CD14-positive monocyte (primary cell): ENCODE results near the gene TRAPPC13. TPM values are rescaled to one million over a fixed set of nuclear protein-coding genes. Genes with fewer than 3 reads are reported as not detected.
"Not testable (repeated sequence)": the region's sequence is repeated elsewhere in the genome, so short reads cannot be mapped to it uniquely, and the experiment has no call there.

Experiments
- DNase-seq, 3 donors: peaks; one replicate each; pipeline ENCODE4 v3.0.0-alpha.2; 2011 to 2022
- H2AFZ ChIP-seq: 2 replicates; pipeline ENCODE4 v1.6.0; 2012; ENCODE audit warnings: mild to moderate bottlenecking, low read depth, low read length, inconsistent platforms; ENCODE audit not compliant: insufficient read depth, poor library complexity, severe bottlenecking
- H3K27ac ChIP-seq, 2 donors: 1 replicate in 1 of 2; 2 replicates in 1 of 2; pipeline ENCODE4 v1.5.1; 2012 to 2013; ENCODE audit warnings: low read length in 2 of 2, control low read depth in 1 of 2, inconsistent platforms in 1 of 2, low read depth in 1 of 2, mild to moderate bottlenecking in 1 of 2
- H3K27me3 ChIP-seq, 2 donors: one replicate each; pipeline versions ENCODE4 v1.6.0 to v1.6.1; 2011 to 2013; ENCODE audit warnings: low read length in 2 of 2; ENCODE audit not compliant: control insufficient read depth in 2 of 2, insufficient read depth in 2 of 2
- H3K36me3 ChIP-seq, 2 donors: replicated peaks in 1 of 2; 1 replicate in 1 of 2; 2 replicates in 1 of 2; pipeline versions ENCODE4 v1.5.1 to v1.6.1; 2012 to 2013; ENCODE audit warnings: low read length in 2 of 2, control low read depth in 1 of 2, inconsistent platforms in 1 of 2, mild to moderate bottlenecking in 1 of 2; ENCODE audit not compliant: insufficient read depth in 2 of 2, control insufficient read depth in 1 of 2
- H3K4me1 ChIP-seq, 2 donors: 1 replicate in 1 of 2; 2 replicates in 1 of 2; pipeline versions ENCODE4 v1.5.1 to v1.6.1; 2012 to 2013; ENCODE audit warnings: low read length in 2 of 2, control low read depth in 1 of 2, inconsistent platforms in 1 of 2, mild to moderate bottlenecking in 1 of 2, moderate library complexity in 1 of 2; ENCODE audit not compliant: insufficient read depth in 2 of 2, control insufficient read depth in 1 of 2
- H3K4me2 ChIP-seq: replicated peaks from 2 replicates; pipeline ENCODE3; 2012; ENCODE audit warnings: low read length, moderate library complexity, mild to moderate bottlenecking; ENCODE audit not compliant: poor library complexity, severe bottlenecking; ENCODE audit errors: extremely low read depth
- H3K4me3 ChIP-seq, 3 experiments: fragments of 200-600 bp in 1 of 3; sonication (generic) in 1 of 3; replicated peaks in 1 of 3; 1 replicate in 2 of 3; 2 replicates in 1 of 3; pipeline ENCODE4 v1.5.1; 2011 to 2013; ENCODE audit warnings: low read length in 3 of 3, mild to moderate bottlenecking in 3 of 3, control low read depth in 2 of 3, low read depth in 2 of 3, inconsistent platforms in 1 of 3, moderate library complexity in 1 of 3
- H3K79me2 ChIP-seq: 2 replicates; pipeline ENCODE4 v1.6.0; 2012; ENCODE audit warnings: mild to moderate bottlenecking, control low read depth, inconsistent platforms, low read length, moderate library complexity; ENCODE audit not compliant: insufficient read depth
- H3K9ac ChIP-seq: 2 replicates; pipeline ENCODE4 v1.6.0; 2017; ENCODE audit warnings: low read length, mild to moderate bottlenecking; ENCODE audit not compliant: insufficient read depth, poor library complexity, severe bottlenecking
- H3K9me3 ChIP-seq, 2 donors: replicated peaks in 1 of 2; 1 replicate in 1 of 2; 2 replicates in 1 of 2; pipeline versions ENCODE4 v1.5.1 to v1.6.1; 2012 to 2013; ENCODE audit warnings: low read length in 2 of 2, control low read depth in 1 of 2; ENCODE audit not compliant: control insufficient read depth in 1 of 2, insufficient read depth in 1 of 2
- H4K20me1 ChIP-seq: 2 replicates; pipeline ENCODE4 v1.6.0; 2012; ENCODE audit warnings: mild to moderate bottlenecking, low read length, control low read depth, moderate library complexity; ENCODE audit not compliant: insufficient read depth
- H3K27ac Mint-ChIP-seq, 7 donors: one replicate each; pipeline ENCODE4 v1.8.0; 2020; ENCODE audit warnings: mild to moderate bottlenecking in 7 of 7, mixed read lengths in 7 of 7, moderate library complexity in 6 of 7, inconsistent platforms in 2 of 7
- H3K27me3 Mint-ChIP-seq, 3 donors: one replicate each; pipeline ENCODE4 v1.8.0; 2021 to 2022; ENCODE audit warnings: low read depth in 3 of 3, mild to moderate bottlenecking in 3 of 3, mixed read lengths in 3 of 3, moderate library complexity in 3 of 3, inconsistent platforms in 1 of 3
- H3K36me3 Mint-ChIP-seq, 2 donors: one replicate each; pipeline ENCODE4 v1.8.0; 2020; ENCODE audit warnings: mixed read lengths in 2 of 2, inconsistent platforms in 1 of 2, mild to moderate bottlenecking in 1 of 2
- H3K4me1 Mint-ChIP-seq: one replicate; pipeline ENCODE4 v1.8.0; 2020; ENCODE audit warnings: mild to moderate bottlenecking, mixed read lengths
- H3K4me3 Mint-ChIP-seq, 2 donors: one replicate each; pipeline ENCODE4 v1.8.0; 2020; ENCODE audit warnings: mild to moderate bottlenecking in 2 of 2, mixed read lengths in 2 of 2, moderate library complexity in 1 of 2
- H3K9me3 Mint-ChIP-seq, 7 donors: one replicate each; pipeline ENCODE4 v1.8.0; 2020 to 2022; ENCODE audit warnings: mixed read lengths in 7 of 7, mild to moderate bottlenecking in 6 of 7, moderate library complexity in 6 of 7, inconsistent platforms in 2 of 7
- WGBS: methylation state at CpG from one replicate; pipeline ENCODE4 v1.1.5; 2013; ENCODE audit warnings: missing lambda C conversion rate; ENCODE audit not compliant: insufficient coverage; 5-methylcytosine and 5-hydroxymethylcytosine counted together
- intact Hi-C, 2 donors: fragments of 100-400 bp; cut with micrococcal nuclease; formaldehyde crosslinking; loops; one replicate each; pipeline versions ENCODE4 v1.15.0 to v1.15.1; 2023
- polyA plus RNA-seq, 3 donors: library from polyadenylated mRNA; depleted of rRNA in 1 of 3; unstranded in 2 of 3; stranded (reverse) in 1 of 3; fragments of 300-500 nt in 2 of 3; fragments of >200 nt in 1 of 3; fragmentation: Illumina TruSeq in 2 of 3; gene quantifications; 1 replicate in 2 of 3; 2 replicates in 1 of 3; pipeline ENCODE4 v1.2.3, GENCODE V29; 2012 to 2021
- TF ChIP-seq, protein P1 (sequence below): fragments of 200-600 bp; IDR thresholded peaks from one replicate; pipeline ENCODE4 v1.8.0; 2022; ENCODE audit warnings: antibody characterized with exemption, mild to moderate bottlenecking

The TRAPPC13 gene
- polyA plus RNA-seq, 3 donors, result 12.0 to 17.3 (median 14.9) TPM

DNA sequence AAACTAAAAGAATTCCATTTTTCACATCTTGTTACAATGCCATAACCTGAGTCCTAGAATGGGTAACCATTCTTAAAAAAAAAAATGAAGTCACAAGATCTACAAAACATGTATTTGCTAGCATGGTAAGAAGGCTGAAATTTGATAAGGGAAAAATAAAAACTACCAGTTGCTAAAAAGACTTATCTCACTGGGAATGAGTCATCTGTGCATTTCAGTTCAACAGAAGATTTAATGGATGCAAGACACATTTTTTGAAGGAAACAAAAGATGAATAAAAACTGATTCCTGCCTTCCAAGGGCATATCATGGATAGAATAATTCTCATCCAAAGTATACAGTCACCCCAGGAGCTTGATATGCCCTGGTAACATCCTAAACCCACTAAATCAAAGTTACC, 49.9 kb downstream of the TRAPPC13 start:
- Histone ChIP-seq H3K9me3 (no peaks in the 10 kb centered on the region), H3K79me2 (no peaks in the 10 kb centered on the region), H2AFZ (no peak overlapping the region), H3K4me2 (no peak overlapping the region), H3K4me3 (no peak overlapping the region), H3K27ac (peak overlapping the region in 1 of 2 donors; percentile 83), H3K4me1 (peaks cover 34 to 45% of the 10 kb centered on the region in 2 donors), H3K9ac (no peak overlapping the region), H3K36me3 (peaks cover 38 to 61% of the 10 kb centered on the region in 2 donors), H3K27me3 (no peaks in the 10 kb centered on the region), H4K20me1 (no peaks in the 10 kb centered on the region)
- peaks cover 60 to 80% of the 10 kb centered on the region in 2 donors for H3K36me3 Mint-ChIP-seq
- H3K27me3 Mint-ChIP-seq, result no peaks in the 10 kb centered on the region
- intact Hi-C loops, result no loop called here
- H3K27ac Mint-ChIP-seq, result peak overlapping the region in 2 of 7 donors; percentile 27 to 30
- no peaks in the 10 kb centered on the region for H3K9me3 Mint-ChIP-seq
- TF ChIP-seq, protein P1, sequence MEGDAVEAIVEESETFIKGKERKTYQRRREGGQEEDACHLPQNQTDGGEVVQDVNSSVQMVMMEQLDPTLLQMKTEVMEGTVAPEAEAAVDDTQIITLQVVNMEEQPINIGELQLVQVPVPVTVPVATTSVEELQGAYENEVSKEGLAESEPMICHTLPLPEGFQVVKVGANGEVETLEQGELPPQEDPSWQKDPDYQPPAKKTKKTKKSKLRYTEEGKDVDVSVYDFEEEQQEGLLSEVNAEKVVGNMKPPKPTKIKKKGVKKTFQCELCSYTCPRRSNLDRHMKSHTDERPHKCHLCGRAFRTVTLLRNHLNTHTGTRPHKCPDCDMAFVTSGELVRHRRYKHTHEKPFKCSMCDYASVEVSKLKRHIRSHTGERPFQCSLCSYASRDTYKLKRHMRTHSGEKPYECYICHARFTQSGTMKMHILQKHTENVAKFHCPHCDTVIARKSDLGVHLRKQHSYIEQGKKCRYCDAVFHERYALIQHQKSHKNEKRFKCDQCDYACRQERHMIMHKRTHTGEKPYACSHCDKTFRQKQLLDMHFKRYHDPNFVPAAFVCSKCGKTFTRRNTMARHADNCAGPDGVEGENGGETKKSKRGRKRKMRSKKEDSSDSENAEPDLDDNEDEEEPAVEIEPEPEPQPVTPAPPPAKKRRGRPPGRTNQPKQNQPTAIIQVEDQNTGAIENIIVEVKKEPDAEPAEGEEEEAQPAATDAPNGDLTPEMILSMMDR, result no peak
- peaks cover 47% of the 10 kb centered on the region for H3K4me1 Mint-ChIP-seq
- H3K4me3 Mint-ChIP-seq, result no peak overlapping the region
- no peak for DNase-seq

GRCh38 chr5:65676056-65676455, 51.2 kb downstream of the TRAPPC13 start:
- intact Hi-C loops, result not testable (repeated sequence)

More at GRCh38 chr5:65676056-65676455, 51.2 kb downstream of the TRAPPC13 start:
- H3K36me3 Mint-ChIP-seq, result peaks cover 57 to 79% of the 10 kb centered on the region in 2 donors
- Histone ChIP-seq H3K27ac (peak overlapping the region in 1 of 2 donors; percentile 83), H3K4me2 (peak overlapping the region; percentile 50), H3K4me1 (peaks cover 34 to 45% of the 10 kb centered on the region in 2 donors), H3K4me3 (peak overlapping the region in 1 of 3 experiments; percentile 15), H3K36me3 (peaks cover 38 to 61% of the 10 kb centered on the region in 2 donors)
- not testable (repeated sequence) for H3K9me3 Mint-ChIP-seq, H4K20me1 ChIP-seq, H3K9ac ChIP-seq, H3K27me3 Mint-ChIP-seq, H3K27me3 ChIP-seq, H3K9me3 ChIP-seq, H2AFZ ChIP-seq, H3K79me2 ChIP-seq
- WGBS, result no CpG with 5 or more reads among the region's 3 CpGs
- H3K4me3 Mint-ChIP-seq, result peak overlapping the region in 1 of 2 donors; percentile 83
- peak overlapping the region; percentile 67 to 95 (median 93) for H3K27ac Mint-ChIP-seq
- peaks cover 47% of the 10 kb centered on the region for H3K4me1 Mint-ChIP-seq
- peak; percentile 17 to 23 (median 19) for DNase-seq
